Activated CD8-positive, alpha-beta memory T cell treated with anti-CD3 and anti-CD28 coated beads, Interleukin-2, amount 50 U/mL, for 24 hours (primary cell): ENCODE results near the gene NOL6.
"Not testable (repeated sequence)": the region's sequence is repeated elsewhere in the genome, so short reads cannot be mapped to it uniquely, and the experiment has no call there.

Experiments
- DNase-seq: peaks from one replicate; pipeline ENCODE4 v3.0.0-alpha.2; 2020; ENCODE audit errors: extremely low read depth

NOL6 gene

DNA sequence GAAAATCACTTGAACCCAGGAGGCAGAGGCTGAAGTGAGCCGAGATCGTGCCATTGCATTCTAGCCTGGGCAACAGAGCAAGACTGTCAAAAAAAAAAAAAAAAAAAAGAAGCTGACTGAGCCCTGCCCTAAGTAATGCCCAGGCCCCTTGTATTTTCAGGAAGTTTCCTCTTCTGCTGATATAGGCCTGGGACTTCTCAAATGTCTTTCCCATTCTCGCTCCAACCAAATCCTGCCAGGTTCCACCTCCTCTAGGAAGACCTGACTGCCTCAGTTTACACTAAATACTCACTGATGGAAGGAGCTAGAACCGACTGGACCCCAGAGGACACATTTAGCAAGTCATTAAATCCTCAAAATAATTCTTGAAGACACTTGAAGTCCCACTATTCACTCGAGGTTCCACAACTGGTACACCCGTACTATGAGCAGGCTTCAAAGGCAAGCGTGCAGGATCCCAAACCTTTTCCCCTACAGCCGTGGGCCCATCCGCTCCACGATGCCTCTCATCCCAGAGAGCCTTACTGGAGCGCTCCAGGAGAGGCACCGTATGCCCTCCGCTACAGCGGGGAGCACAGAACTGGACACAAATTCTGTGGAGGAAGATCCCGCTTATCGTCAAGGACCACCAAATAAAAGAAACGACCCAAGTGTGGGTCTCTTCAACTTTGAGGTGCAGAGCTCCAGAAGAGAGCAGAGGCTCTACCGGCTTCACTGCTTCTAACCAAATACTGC, 676 bp downstream of the NOL6 start:
- DNase-seq, result no peak

DNA sequence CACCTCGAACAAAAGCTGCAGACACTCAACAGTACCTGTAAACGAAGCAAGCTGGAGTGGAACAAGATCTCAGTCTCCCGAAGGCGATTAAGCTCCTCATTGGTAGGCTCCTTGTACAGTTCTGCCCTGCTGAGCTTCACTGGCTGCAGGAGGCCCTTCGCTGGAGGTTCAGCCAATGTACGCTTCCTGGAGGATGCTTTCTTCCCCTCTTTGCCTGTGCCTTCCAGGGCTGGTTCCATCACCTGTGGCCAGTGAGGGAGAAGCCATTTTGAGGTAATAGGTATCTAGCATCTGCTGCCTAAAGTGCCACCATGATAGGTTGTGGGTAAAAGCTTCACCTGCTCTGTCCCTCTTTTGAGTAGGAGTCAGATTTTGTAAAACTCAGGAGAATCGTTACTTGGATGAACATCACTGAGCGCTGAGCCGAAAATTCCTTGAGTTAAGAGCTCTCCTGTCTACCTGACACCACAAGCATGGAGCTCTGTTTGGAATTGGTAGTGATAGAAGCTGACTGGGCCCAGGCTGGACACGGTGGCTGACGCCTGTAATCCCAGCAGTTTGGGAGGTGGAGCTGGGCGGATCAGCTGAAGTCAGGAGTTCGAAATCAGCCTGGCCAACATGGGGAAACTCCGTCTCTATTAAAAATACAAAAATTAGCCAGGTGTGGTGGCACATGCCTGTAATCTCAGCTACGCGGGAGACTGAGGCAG, 1.4 kb downstream of the NOL6 start:
- DNase-seq, result no peak

DNA sequence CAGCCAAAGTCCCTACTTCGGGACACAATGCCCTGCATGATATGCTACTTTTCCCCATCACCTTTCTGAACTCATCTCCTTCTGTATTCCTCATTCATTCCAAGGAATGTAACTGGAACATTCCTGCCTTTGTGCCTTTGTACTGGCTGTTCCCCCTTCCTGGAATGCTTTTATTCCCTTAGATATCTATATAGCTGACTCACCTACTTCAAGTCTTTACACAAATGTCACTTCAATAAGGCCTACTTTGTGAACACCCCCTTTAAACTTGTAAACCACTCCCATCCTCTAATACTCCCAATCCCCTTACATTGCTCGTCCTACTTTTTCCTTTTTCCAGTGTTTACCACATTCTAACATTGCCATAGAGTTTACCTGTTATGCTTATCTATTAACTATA, 2.4 kb downstream of the NOL6 start:
- no peak for DNase-seq

DNA sequence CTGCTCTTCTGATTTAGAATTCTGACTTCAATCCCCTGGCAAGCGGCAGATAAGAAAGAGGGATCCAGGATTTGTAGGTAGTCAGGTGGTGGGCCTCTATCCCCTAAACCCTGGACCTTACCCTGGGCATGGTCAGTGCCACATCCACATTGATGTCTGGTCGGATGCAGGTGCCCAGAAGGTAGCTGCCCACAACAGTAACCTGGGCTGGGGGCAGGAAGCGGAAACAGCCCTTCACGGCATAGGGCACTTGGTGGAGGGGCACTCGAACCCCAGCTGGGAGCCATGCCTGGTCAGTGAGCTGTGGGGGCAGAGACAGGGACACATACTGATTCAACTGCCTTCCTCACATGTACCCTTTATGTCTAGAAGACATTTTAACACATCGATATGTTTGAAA, 3.8 kb downstream of the NOL6 start:
- DNase-seq, result no peak

DNA sequence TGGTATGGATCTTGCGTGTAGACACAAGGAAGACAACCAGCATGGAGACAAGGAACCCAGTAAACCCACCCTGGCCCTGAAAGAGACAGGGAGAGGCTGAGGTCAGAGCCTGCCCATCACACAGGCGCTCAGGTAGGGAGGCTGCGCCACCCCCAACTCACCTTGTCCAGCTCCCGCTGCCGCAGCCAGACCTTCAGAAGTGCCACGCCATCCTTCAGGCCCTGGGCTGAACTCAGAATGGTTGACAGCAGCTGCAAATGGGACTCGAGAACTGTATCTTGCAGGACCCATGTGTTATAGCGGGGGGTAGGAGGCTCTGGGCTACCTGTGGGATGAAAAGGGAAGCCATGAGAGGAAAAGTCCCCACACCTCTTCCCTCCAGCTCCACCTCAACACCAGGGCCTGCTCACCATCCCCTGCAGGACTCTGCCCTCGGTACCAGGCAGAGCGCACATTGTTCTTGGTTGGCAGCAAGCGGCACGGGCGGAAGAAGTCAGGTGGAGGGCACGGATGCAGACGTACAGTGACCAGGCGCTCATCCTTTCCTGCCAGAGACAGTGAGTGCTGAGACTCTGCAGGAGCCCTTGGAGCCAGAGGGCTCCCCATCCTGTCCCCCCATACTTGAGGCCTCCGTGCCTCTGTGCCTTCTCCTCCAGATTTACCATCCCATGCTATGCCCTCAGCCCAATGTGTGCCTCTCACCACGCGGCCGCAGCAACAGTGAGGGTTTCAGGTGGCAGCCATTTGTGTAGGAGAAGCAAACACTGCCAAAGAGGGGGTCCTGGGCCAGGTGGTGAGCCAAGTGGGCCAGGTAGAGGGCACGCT, 4.7 kb downstream of the NOL6 start:
- no peak for DNase-seq

DNA sequence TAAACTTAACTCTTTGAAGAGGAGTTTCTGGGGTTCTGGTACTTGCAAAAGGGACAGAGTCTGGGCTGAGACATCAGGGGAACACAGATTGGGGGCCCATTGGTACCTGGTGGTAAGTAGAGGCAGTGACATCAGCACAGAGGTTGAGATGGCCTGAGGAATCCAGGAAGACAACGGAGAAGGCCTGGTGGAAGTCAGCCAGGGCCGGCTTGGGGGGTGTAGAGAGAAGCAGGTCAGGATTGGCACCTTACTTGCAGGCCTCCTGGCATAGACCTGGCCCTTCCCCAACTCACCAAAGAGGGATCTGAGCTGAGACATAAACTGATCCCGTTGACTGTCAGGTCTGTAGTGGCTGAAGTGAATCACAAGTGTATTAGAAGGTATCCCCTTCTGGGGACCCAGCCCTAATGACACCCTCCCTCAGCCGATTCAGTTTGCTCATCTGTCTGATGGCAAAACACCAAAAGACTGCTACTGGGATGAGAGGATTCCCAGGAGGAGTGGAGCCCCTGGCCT, 5.5 kb downstream of the NOL6 start:
- DNase-seq, result no peak

DNA sequence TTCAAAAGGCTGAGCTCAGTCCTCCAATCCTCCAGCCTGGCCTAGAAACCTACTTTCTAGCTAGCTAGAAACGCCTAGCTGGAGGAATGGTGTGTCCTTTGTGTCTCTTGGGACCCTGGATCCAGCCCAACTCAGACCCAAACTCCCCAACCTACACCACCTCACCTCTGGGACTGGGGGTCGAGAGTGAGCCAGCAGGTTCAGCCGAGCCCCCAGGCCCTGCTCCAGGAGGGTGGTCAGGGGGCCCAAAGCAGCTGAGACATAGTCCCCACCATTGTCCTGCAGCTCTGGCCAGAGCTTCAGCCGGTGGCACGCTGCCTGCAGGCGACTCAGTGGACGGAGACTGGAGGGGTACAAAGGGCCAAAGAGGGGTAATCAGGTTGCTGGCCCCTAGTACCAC, 6.2 kb downstream of the NOL6 start:
- DNase-seq, result no peak

DNA sequence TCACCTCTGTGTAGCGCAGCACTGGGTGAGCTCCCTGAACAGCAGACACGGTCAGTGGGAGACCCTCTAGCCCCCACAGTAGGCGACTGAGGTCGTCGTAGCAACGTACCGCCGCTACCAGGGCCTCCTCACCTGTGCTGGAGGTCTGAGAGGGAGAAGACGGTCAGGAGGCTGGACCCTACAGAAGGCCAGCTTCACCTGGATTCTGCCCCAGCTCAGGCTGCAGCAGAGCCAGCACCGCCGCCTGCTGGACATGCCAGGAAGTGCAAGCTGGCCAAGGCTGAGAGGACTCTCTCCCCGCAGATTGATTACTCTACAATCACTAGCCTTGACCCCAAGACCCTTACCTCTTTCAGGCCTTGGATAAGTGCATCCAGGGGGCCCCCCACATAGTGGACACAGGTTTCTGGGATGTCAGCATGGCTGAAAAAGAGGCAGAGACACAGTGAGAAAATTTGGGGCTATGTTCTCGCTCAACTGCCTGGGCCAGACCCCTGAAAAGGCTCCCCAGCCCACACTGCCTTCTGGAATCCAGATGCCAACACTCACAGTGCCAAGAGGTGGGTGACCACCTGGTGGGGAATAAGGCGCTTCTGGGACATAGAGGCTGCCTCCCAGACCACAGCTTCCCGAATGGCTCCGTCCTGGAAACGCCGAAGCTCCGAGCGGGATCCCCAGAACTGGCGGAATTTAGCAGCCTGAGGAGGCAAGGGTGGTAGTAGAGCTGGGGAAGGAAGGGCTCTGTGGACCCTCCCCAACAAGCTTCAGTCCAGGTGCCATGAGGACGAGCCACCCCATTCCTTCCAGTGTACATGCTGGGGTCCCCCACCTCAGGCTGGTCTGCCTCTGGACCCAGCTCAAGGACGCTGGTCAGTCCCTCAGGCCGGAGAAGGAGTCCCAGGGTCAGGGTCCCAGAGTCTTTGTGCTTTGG, 6.9 kb downstream of the NOL6 start:
- DNase-seq, result peak; percentile 35

DNA sequence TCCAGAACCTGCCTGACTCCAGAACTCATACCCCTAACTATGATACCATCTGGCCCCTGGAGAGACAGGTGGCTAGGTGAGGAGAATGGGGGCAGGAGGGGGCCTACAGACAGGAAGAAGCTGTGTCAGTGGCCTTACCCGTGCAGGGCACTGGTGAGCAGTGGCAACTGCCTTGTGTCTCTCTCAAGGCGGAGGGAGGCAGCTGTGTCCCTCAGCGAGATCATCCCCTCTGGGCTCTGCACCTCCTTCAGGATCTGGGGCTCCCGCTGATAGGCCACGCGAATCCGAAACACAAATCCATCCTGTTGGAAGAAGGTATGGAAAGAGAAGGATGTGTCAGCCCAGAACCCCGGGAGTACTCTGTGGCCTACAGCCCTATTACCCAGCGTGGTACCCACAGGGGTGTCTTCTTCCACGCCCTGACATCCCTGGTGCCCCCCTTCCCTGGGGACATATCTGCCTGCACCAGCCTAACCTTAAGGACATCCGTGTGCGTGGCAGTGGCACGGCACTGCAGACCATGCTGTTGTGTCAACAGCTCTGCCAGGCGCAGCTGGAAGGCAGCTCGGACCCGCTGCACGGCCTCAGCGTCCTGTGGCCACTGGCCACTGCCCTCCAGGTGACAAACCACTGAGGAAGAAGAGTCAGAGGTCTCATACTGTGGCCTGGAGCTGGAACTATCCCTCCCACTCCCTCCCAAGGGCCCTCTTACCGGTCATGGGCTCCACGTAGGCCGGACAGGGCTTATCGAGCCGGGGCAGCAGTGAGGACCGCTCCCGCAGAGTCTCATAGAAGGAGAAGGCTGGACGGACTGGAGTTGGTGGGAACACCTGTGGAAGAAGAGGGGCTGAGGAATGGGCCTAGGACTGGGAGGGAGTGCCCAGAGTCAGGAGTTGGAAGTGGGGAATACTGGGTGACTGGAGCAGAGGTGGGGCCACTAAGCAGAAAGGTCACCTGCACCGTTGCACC, 7.8 kb downstream of the NOL6 start:
- DNase-seq, result no peak

DNA sequence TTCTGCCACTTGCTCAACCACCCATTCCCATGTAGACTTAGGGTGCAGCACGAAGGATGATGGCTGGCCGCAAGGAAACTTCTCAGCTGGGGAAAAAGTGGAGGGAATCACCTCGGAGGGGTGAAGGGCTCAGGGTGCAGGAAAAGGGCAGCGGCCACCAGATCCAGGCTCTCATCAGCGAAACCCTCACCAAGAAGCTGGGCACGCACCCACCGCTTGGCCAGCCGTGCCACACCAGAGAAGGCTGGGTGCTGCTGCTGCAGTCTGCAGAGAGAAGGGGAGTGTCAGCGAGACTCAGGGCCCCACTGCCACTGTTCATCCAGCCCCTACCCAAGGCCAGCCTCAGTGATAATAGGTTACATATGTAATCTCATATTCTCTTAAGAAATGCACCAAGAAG, 8.6 kb downstream of the NOL6 start:
- DNase-seq, result no peak

DNA sequence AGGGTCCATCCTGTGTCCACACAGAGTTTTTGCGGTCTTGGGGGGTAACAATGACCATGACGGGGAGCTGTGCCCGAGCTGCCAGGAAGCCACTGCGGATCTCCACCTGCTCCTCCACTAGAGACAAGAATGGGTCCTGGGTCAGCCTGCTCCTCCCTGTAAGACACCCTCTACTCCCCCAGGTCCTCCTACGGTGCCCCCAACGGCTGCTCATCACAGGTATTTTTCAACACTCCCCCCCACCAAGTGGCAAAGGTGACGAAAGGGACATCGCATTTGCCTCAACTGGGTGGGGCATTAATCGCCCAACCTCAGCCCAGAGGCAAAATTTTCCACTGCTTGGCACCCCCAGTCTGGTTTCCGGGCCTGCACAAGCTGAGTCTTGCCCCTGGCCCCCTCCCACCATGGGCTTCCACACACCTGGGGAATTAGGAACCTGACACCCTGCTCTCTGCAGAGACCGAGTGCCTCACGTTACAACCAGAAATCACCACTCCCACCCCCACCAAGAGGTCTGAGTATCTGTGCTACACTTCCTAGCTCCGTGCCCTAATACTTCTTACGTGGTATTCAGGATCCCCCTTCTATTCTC, 9.6 kb downstream of the NOL6 start:
- no peak for DNase-seq

DNA sequence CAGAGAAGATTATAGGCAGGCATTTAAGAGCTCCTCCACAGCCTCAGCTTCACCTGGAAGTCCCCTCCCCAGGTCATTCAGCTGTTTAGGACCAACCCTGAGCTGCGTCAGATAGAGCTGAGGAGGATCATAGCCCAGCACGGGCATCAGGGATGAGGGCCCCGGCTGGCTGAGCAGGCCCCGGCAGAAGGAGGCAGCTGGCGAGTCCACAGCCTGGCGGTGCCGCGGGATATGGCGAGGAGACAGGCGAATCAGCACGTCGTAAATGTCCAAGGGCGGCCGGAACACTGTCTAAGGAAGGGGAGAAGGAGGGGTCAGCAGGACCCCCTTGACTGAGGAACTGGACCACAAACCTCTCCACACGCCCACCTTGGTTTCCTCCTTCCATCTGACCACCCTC, 10.6 kb downstream of the NOL6 start:
- no peak for DNase-seq

DNA sequence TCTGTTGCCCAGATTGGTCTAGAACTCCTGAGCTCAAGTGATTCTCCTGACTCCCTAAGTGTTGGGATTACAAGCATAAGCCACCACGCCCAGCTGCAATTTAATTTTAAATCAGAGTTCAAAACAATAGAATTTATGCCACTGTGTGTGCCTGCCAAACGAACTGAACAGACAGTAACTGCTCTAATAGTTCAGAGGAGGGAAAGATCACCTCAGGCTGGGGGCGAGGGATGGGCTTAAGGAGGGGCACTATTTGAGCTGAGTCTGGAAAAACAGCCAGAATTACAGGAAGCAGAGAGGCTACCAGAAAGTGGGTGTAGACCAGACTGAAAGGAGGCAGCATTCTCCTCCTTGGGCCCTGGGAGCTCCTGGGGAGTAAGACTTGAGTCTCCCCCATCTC, 12.2 kb downstream of the NOL6 start:
- DNase-seq, result no peak

DNA sequence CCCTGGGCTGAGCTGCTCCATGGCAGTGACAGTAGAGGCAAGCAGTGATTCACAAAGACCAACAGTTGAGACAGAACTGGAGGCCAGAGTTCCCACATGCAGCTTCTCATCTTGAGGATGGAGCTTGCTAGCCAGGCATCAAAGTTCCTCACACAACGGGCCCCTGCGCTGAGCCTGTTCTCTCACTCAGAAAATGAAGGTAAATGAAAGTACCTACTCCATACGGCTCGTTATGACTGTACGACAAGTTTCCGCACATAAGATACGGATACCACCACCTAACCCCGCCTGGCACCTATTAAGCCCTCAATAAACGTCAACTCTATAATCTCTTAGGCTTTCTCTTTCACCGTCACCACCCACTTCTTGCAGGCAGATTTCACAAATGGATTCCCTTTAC, 12.9 kb downstream of the NOL6 start:
- no peak for DNase-seq

DNA sequence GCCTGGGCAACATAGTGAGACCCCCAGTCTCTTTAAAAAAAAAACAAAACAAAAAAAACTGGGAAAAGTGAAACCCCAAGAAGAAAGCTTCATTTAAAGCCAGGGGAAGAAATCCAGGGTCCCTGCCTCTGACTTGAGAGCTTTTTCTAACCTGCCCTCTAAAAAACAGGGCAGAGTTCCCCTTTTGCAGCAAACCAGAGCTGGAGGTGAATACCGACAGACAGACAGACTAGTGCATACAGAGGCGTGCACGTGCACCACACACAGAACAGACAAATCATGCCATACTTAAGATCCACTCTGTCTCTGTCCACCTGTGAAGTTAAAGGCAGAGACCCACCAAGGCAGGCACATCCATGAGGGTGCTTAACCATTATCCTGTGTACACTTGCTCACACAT, 14.6 kb downstream of the NOL6 start:
- no peak for DNase-seq

DNA sequence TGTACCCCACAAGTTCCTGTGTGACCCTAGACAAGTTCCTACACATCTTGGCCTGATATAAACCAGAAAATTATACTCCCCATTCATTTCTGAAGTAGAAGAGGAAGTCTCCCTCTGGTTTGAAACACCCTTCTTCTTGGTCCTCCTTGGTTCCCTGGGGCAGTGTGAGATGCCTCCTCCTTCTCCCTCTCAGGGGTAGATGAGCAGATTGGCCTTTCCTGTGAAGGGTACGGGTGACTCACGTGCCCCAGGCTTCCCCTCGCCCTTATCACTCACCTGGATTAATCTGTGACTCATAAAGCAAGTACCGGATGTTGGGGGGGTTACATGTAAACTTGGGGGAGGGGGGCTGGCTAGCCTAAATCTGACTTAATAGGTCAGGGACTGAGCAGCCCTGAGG, 15.3 kb downstream of the NOL6 start:
- peak; percentile 25 for DNase-seq

DNA sequence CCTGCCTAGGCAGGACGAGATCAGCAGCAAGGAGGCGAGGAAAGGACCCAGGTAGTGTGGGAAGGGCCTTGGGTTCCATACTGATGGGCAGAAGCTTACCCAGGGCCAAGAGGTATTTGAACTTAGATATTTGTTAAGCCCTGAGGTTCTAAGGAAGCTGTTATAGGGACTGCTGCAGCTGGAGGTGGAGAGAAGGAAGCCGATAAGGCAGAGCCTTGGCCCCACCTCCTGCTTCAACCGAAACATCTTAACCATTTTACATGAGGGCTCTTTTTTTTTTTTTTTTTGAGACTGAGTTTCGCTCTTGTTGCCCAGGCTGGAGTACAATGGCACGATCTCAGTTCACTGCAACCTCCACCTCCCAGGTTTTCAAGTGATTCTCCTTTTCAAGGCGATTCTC, 17.8 kb downstream of the NOL6 start:
- no peak for DNase-seq

DNA sequence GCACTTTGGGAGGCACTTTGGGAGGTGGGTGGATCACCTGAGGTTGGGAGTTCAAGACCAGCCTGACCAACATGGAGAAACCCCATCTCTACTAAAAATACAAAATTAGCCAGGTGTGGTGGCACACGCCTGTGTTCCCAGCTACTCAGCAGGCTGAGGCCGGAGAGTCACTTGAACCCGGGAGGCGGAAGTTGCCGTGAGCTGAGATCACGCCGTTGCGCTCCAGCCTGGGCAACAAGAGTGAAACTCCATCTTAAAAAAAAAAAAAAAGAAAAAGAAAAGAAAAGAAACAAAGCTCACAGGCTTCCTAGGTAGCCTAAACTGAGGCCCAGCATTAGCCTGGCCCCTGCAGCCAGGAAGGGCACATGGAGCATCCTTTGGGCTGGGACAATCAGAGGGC, 18.3 kb downstream of the NOL6 start:
- DNase-seq, result not testable (repeated sequence)

DNA sequence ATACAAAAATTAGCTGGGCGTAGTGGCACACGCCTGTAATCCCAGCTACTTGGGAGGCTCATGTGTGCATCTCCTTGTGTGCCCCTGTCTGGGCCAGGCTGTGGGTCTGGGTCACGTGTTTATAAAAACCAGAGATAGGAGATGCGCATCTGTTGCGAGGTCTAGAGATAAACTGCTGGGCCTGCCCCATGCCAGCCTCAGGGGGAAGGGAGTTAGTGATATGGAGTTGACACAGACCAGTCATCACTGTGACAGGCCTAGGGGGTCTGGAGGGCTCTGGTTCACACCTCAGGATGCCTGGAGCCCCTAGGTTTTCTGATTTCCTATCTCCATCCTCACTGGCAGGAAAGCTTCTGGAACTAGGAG, 19.1 kb downstream of the NOL6 start:
- not testable (repeated sequence) for DNase-seq
